T-helper 1 cell (primary cell): ENCODE data around the gene RBKS.
A peak's percentile ranks its signal among the peaks of the same experiment; 100 is the strongest.
"Not testable (repeated sequence)": the region's sequence is repeated elsewhere in the genome, so short reads cannot be mapped to it uniquely, and the experiment has no call there.

Experiments used
- DNase-seq, 5 donors: peaks; one replicate each; pipeline ENCODE4 v3.0.0-alpha.2; 2012 to 2020

The RBKS gene

GRCh38 chr2:27756544-27757498 lies 133.4 kb downstream of the RBKS start:
- no peak for DNase-seq

GRCh38 chr2:27756091-27756490 lies 134.1 kb downstream of the RBKS start:
- DNase-seq, result no peak

DNA sequence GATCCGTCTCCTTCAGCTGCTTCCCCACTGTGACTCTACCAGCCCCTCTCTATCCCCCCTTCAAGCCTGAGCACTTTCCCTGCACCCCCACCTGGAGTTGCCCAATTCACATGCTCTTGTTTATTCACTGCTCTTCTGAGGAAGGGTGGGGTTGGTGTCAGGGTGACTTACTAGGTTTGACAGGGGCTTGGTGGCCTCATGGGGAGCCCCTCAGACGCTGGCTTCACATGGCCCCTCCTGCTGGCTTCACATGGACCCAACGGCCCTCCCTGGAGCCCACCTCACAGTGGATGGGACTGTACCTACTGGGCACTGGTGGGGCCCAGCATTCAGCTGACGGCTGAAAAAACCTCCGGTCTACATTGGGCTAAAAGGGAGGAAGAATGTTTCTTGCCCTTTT lies 135.4 kb downstream of the RBKS start:
- no peak for DNase-seq

GRCh38 chr2:27754138-27754588 lies 136.0 kb downstream of the RBKS start:
- peak; percentile 23 to 72 (median 51) for DNase-seq

DNA sequence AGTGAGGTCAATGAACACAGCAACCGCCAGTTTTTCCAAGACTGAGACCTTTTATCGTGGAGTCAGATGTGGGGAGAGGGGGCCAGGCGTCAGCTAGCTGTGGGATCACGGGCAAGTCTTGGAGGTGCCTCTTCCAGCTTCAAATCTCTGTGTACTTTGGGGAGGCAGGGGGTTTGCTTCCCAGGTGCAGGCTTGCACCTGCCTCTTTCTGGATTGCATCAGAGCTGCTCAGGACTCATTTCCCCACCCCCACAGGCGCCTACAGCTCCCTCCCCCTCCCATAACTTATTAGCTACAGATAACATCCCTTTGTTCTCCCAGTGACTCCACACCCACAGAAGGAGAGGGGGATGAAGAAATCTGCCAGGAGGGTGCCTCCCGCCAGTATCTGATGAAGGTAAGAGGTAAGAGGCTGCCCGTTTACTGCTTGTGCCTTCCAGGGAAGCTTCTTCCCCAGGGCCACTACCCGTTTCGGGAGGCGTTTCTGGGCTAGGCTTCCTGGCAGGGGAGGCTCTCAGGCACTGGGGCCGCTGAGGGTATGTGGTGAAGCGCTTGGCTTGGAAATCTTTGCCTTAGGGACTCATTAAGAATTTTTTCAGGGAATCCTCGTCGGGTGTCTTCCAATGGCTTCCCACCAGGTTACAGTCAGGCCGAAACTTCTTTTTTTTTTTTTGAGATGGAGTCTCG lies 137.5 kb downstream of the RBKS start:
- DNase-seq, result no peak

GRCh38 chr2:27751377-27751776 lies 138.8 kb downstream of the RBKS start:
- DNase-seq, result no peak

DNA sequence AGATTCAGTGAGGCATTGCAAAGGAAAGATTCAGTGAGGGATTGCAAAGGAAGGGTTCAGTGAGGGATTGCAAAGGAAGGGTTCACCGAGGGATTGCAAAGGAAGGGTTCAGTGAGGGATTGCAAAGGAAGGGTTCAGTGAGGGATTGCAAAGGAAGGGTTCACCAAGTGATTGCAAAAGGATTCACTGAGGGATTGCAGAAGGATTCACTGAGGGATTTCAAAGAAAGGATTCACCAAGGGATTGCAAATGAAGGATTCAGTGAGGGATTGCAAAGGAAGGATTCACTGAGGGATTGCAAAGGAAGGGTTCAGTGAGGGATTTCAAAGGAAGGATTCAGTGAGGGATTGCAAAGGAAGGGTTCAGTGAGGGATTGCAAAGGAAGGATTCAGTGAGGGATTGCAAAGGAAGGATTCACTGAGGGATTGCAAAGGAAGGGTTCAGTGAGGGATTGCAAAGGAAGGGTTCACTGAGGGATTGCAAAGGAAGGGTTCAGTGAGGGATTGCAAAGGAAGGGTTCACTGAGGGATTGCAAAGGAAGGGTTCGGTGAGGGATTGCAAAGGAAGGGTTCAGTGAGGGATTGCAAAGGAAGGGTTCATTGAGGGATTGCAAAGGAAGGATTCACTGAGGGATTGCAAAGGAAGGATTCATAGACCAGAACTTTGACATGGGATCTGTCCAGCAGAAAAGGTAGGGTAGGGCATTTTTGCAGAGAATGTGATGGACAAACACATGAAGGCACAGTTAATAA lies 141.2 kb downstream of the RBKS start:
- DNase-seq, result not testable (repeated sequence)

DNA sequence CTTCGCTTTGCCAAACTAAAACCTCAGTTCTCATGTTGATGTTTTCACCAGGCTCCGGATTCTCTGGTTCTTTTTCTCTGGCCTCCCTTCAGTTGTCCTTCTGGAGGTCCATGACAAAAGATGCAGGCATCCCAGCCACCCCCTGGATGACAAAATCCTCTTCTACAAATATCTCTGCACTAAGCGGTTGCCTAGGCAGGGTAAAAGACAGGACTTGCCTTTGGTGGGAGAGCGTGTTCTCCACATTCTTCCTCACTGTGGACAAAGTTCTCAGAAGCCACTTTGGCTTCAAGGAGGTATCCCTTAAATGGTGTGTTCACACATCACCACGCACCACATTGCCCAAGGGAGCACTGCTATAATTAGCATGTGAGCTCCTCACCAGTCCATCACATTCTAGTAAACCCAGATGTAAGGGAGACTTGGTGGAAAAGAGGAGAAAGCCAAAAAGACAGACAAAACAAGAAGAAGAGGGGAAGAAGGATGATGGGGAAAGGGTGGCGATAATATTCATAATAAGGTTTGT lies 142.3 kb downstream of the RBKS start:
- no peak for DNase-seq

GRCh38 chr2:27746325-27746724 lies 143.9 kb downstream of the RBKS start:
- no peak for DNase-seq

DNA sequence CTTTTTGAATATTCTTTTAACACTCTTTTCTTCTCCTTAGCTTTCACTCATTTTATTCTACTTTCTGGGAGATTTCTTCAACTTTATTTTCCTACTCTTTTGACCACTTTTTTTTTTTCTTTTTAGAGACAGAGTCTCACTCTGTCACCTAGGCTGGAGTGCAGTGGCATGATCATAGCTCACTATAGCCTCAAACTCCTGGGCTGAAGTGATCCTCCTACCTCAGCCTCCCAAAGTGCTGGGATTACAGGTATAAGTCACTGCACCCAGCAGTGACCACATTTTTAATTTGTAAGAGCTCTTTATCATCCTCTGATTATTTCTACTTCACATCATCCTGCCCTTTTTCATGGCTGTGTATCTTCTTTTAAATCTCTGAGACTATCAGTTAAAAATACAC lies 144.7 kb downstream of the RBKS start:
- not testable (repeated sequence) for DNase-seq

- DNase-seq, result no peak
Observed at GRCh38 chr2:27742571-27742970, 147.6 kb downstream of the RBKS start.

GRCh38 chr2:27741673-27742072 lies 148.5 kb downstream of the RBKS start:
- no peak for DNase-seq

- no peak for DNase-seq
Observed at GRCh38 chr2:27739058-27739373, 151.2 kb downstream of the RBKS start.

GRCh38 chr2:27738349-27739057 lies 151.7 kb downstream of the RBKS start:
- DNase-seq, result no peak

- no peak for DNase-seq
Observed at GRCh38 chr2:27737676-27738348, 152.4 kb downstream of the RBKS start.

- DNase-seq, result no peak
Observed at GRCh38 chr2:27736890-27737204, 153.3 kb downstream of the RBKS start.

DNA sequence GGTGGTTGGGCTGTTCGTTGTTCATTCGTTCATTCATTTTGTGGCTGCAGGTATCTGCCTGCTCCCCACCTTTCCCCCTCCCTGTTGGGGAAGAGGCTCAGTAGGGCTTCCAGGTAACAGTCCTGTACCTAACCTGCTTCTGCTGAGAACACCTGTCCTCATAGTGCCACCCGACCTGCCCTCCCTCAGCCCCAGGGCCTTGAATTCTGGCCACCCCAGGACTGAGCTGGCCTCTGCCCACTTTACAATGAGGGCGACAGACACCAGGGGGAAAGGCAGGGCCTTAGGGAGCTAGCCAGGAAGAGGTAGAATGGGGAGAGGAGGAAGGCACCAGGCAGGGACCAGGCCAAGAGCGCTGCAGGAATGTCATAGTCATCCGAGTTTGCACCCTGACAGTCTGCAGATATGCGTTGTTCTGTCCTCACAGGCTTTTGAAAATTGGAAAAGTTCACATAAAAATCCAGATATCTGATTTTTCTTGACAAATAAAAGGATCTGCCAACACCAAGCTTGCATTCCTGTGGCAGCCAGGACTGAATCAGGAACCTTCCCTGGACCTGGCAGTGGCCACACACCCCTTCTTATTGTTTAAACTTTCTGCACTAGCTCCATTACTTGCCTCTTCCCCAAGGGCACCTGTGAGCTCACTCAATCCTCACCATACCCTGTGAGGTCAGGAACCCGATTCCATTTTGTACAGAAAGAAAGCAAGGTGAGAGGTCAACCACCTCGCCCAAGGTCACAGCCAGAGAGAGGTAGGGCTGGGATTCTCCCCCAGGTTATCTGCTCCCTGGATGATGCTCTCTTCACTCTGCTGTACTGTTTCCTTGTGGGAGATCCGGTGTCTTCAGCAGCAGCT lies 153.9 kb downstream of the RBKS start:
- DNase-seq, result no peak

GRCh38 chr2:27735263-27735904 lies 154.8 kb downstream of the RBKS start:
- peak in 3 of 5 donors; percentile 23 to 64 (median 31) for DNase-seq

- no peak for DNase-seq
Observed at GRCh38 chr2:27734305-27734704, 155.9 kb downstream of the RBKS start.
